ENCODE results near the gene TIGD6.

GRCh38 chr5:149979896-149980295 is 20.6 kb downstream of the TIGD6 start:
- TF ChIP-seq EZH2 (IDR thresholded peaks at IDR 0.05; ENCODE audit: borderline replicate concordance, low read length) (no peak), CTCF (IDR thresholded peaks at IDR 0.05; ENCODE audit: low read length) (no peak)
